Activated naive CD4-positive, alpha-beta T cell treated with anti-CD3 and anti-CD28 coated beads, Interleukin-2, amount 10 ng/mL, durations not matched to agents 7 days and 5 days (primary cell): Measurements from ENCODE around the gene SLC11A1.

Experiments used
- CTCF ChIA-PET: fragments of 350-600 bp; sonication (Branson Sonifier 250); formaldehyde crosslinking; loops from one replicate; lab custom pipeline; 2021; ENCODE audit warnings: antibody characterized with exemption; lab: Charles Lee
- DNase-seq: peaks from one replicate; pipeline ENCODE4 v3.0.0-alpha.2; 2020
- H3K27ac Mint-ChIP-seq: one replicate; pipeline ENCODE4 v1.8.0; 2021; ENCODE audit warnings: mild to moderate bottlenecking, moderate library complexity, mixed read lengths
- H3K27me3 Mint-ChIP-seq: one replicate; pipeline ENCODE4 v1.8.0; 2021; ENCODE audit warnings: mild to moderate bottlenecking, mixed read lengths
- H3K36me3 Mint-ChIP-seq: one replicate; pipeline ENCODE4 v1.8.0; 2021; ENCODE audit warnings: mixed read lengths
- H3K4me1 Mint-ChIP-seq: one replicate; pipeline ENCODE4 v1.8.0; 2021; ENCODE audit warnings: mixed read lengths
- H3K4me3 Mint-ChIP-seq: one replicate; pipeline ENCODE4 v1.8.0; 2021; ENCODE audit warnings: mild to moderate bottlenecking, moderate library complexity, mixed read lengths
- H3K9me3 Mint-ChIP-seq: one replicate; pipeline ENCODE4 v1.8.0; 2021; ENCODE audit warnings: mixed read lengths

SLC11A1 gene

GRCh38 chr2:218354850-218355443 lies 27.1 kb upstream of the SLC11A1 start:
- no peak overlapping the region for H3K4me3 Mint-ChIP-seq
- H3K9me3 Mint-ChIP-seq = peaks cover 12% of the 10 kb centered on the region
- H3K36me3 Mint-ChIP-seq = peaks cover 1% of the 10 kb centered on the region
- peaks cover 2% of the 10 kb centered on the region for H3K4me1 Mint-ChIP-seq
- no peak overlapping the region for H3K27ac Mint-ChIP-seq
- H3K27me3 Mint-ChIP-seq = peaks cover 19% of the 10 kb centered on the region
- CTCF ChIA-PET = interaction anchor here (1.3 to 9.1 kb wide), 4 partner anchors 18 to 81 kb away, joined by 6 to 103 read pairs (median 29); no protein-coding TSS in a partner anchor
- DNase-seq = no peak

GRCh38 chr2:218357236-218358177 lies 24.6 kb upstream of the SLC11A1 start:
- Mint-ChIP-seq H3K36me3 (no peaks in the 10 kb centered on the region), H3K9me3 (peaks cover 4% of the 10 kb centered on the region), H3K27ac (no peak overlapping the region), H3K27me3 (peaks cover 25% of the 10 kb centered on the region), H3K4me3 (no peak overlapping the region), H3K4me1 (peaks cover 2% of the 10 kb centered on the region)
- DNase-seq = no peak
- CTCF ChIA-PET = interaction anchor here (0.8 to 9.1 kb wide), 14 partner anchors 10 to 84 kb away, joined by 3 to 103 read pairs (median 5); partner anchors contain the start of gene CTDSP1

GRCh38 chr2:218360453-218360852 lies 21.6 kb upstream of the SLC11A1 start:
- DNase-seq = no peak
- H3K36me3 Mint-ChIP-seq = no peaks in the 10 kb centered on the region
- H3K4me1 Mint-ChIP-seq = peaks cover 6% of the 10 kb centered on the region
- H3K4me3 Mint-ChIP-seq = no peak overlapping the region
- no peak overlapping the region for H3K27ac Mint-ChIP-seq
- H3K9me3 Mint-ChIP-seq = no peaks in the 10 kb centered on the region
- CTCF ChIA-PET = interaction anchor here (0.7 to 9.1 kb wide), 3 partner anchors 10 to 89 kb away, joined by 3 to 103 read pairs (median 8); partner anchors contain the start of gene PNKD
- H3K27me3 Mint-ChIP-seq = peaks cover 40% of the 10 kb centered on the region

- no peak overlapping the region for H3K27ac Mint-ChIP-seq
- H3K36me3 Mint-ChIP-seq = no peaks in the 10 kb centered on the region
- no peak for DNase-seq
- CTCF ChIA-PET = interaction anchor here (1.6 kb wide), 1 partner anchor 61 kb away, joined by 6 read pairs; no protein-coding TSS in a partner anchor
- H3K4me1 Mint-ChIP-seq = peaks cover 19% of the 10 kb centered on the region
- no peak overlapping the region for H3K4me3 Mint-ChIP-seq
- peaks cover 51% of the 10 kb centered on the region for H3K27me3 Mint-ChIP-seq
- no peaks in the 10 kb centered on the region for H3K9me3 Mint-ChIP-seq
These were observed 19.5 kb upstream of the SLC11A1 start for GRCh38 chr2:218362606-218363005.

GRCh38 chr2:218363736-218364135 lies 18.3 kb upstream of the SLC11A1 start:
- Mint-ChIP-seq H3K27me3 (peaks cover 62% of the 10 kb centered on the region), H3K9me3 (no peaks in the 10 kb centered on the region), H3K4me3 (no peak overlapping the region), H3K36me3 (no peaks in the 10 kb centered on the region), H3K4me1 (peaks cover 24% of the 10 kb centered on the region), H3K27ac (no peak overlapping the region)
- DNase-seq = no peak
- CTCF ChIA-PET = interaction anchor here (1.2 to 1.4 kb wide), 2 partner anchors 71 to 91 kb away, joined by 4 to 5 read pairs; partner anchors contain the start of gene TMBIM1

- CTCF ChIA-PET = interaction anchor here (1.2 to 1.4 kb wide), 2 partner anchors 72 to 92 kb away, joined by 4 to 5 read pairs; partner anchors contain the start of gene TMBIM1
- peaks cover 29% of the 10 kb centered on the region for H3K4me1 Mint-ChIP-seq
- H3K36me3 Mint-ChIP-seq = no peaks in the 10 kb centered on the region
- H3K27ac Mint-ChIP-seq = no peak overlapping the region
- no peak for DNase-seq
- H3K4me3 Mint-ChIP-seq = no peak overlapping the region
- H3K27me3 Mint-ChIP-seq = peaks cover 66% of the 10 kb centered on the region
- H3K9me3 Mint-ChIP-seq = no peaks in the 10 kb centered on the region
These were observed 17.9 kb upstream of the SLC11A1 start for GRCh38 chr2:218364196-218364595.

GRCh38 chr2:218366621-218367414 lies 15.3 kb upstream of the SLC11A1 start:
- no peaks in the 10 kb centered on the region for H3K9me3 Mint-ChIP-seq
- no peak for DNase-seq
- peak overlapping the region; percentile 69 for H3K27ac Mint-ChIP-seq
- peaks cover 76% of the 10 kb centered on the region for H3K27me3 Mint-ChIP-seq
- no peaks in the 10 kb centered on the region for H3K36me3 Mint-ChIP-seq
- H3K4me1 Mint-ChIP-seq = peaks cover 40% of the 10 kb centered on the region
- H3K4me3 Mint-ChIP-seq = peak overlapping the region; percentile 67
- CTCF ChIA-PET = interaction anchor here (0.9 to 1.4 kb wide), 4 partner anchors 8 to 65 kb away, joined by 3 to 4 read pairs (median 4); no protein-coding TSS in a partner anchor

GRCh38 chr2:218367415-218368149 lies 14.5 kb upstream of the SLC11A1 start:
- CTCF ChIA-PET = interaction anchor here (0.9 to 1.4 kb wide), 4 partner anchors 9 to 66 kb away, joined by 3 to 4 read pairs (median 4); no protein-coding TSS in a partner anchor
- H3K27ac Mint-ChIP-seq = peak overlapping the region; percentile 83
- no peaks in the 10 kb centered on the region for H3K9me3 Mint-ChIP-seq
- H3K36me3 Mint-ChIP-seq = no peaks in the 10 kb centered on the region
- H3K27me3 Mint-ChIP-seq = peaks cover 72% of the 10 kb centered on the region
- DNase-seq = peak; percentile 84
- peak overlapping the region; percentile 67 for H3K4me3 Mint-ChIP-seq
- peaks cover 40% of the 10 kb centered on the region for H3K4me1 Mint-ChIP-seq

- peak overlapping the region; percentile 67 for H3K4me3 Mint-ChIP-seq
- no peaks in the 10 kb centered on the region for H3K9me3 Mint-ChIP-seq
- DNase-seq = no peak
- CTCF ChIA-PET = interaction anchor here (0.9 kb wide), 2 partner anchors 64 to 67 kb away, joined by 3 to 4 read pairs; no protein-coding TSS in a partner anchor
- H3K27me3 Mint-ChIP-seq = peaks cover 68% of the 10 kb centered on the region
- peaks cover 36% of the 10 kb centered on the region for H3K4me1 Mint-ChIP-seq
- H3K27ac Mint-ChIP-seq = peak overlapping the region; percentile 83
- H3K36me3 Mint-ChIP-seq = no peaks in the 10 kb centered on the region
These were observed 13.9 kb upstream of the SLC11A1 start for GRCh38 chr2:218368150-218368528.

GRCh38 chr2:218368621-218369153 lies 13.4 kb upstream of the SLC11A1 start:
- peak overlapping the region; percentile 65 for H3K27ac Mint-ChIP-seq
- no peaks in the 10 kb centered on the region for H3K36me3 Mint-ChIP-seq
- DNase-seq = no peak
- no peaks in the 10 kb centered on the region for H3K9me3 Mint-ChIP-seq
- CTCF ChIA-PET = interaction anchor here (0.6 kb wide), 1 partner anchor 24 kb away, joined by 3 read pairs; no protein-coding TSS in a partner anchor
- H3K4me3 Mint-ChIP-seq = peak overlapping the region; percentile 41
- H3K27me3 Mint-ChIP-seq = peaks cover 64% of the 10 kb centered on the region
- peaks cover 36% of the 10 kb centered on the region for H3K4me1 Mint-ChIP-seq

GRCh38 chr2:218369330-218369729 lies 12.7 kb upstream of the SLC11A1 start:
- Mint-ChIP-seq H3K27me3 (peaks cover 59% of the 10 kb centered on the region), H3K36me3 (no peaks in the 10 kb centered on the region), H3K4me1 (peaks cover 36% of the 10 kb centered on the region), H3K27ac (no peak overlapping the region), H3K9me3 (no peaks in the 10 kb centered on the region), H3K4me3 (no peak overlapping the region)
- no peak for DNase-seq
- CTCF ChIA-PET = interaction anchor here (0.6 kb wide), 1 partner anchor 23 kb away, joined by 3 read pairs; no protein-coding TSS in a partner anchor

GRCh38 chr2:218370410-218371063 lies 11.5 kb upstream of the SLC11A1 start:
- H3K4me1 Mint-ChIP-seq = peaks cover 34% of the 10 kb centered on the region
- CTCF ChIA-PET = interaction anchor here (0.5 to 1.2 kb wide), 2 partner anchors 11 to 26 kb away, joined by 3 read pairs; no protein-coding TSS in a partner anchor
- DNase-seq = no peak

More at GRCh38 chr2:218370410-218371063, 11.5 kb upstream of the SLC11A1 start:
- Mint-ChIP-seq H3K36me3 (no peaks in the 10 kb centered on the region), H3K27me3 (peaks cover 48% of the 10 kb centered on the region), H3K9me3 (no peaks in the 10 kb centered on the region), H3K4me3 (no peak overlapping the region), H3K27ac (no peak overlapping the region)
